ENCODE measurements around the gene SUGCT. TPM values are rescaled to one million over a fixed set of nuclear protein-coding genes. Genes with fewer than 3 reads are reported as not detected.

SUGCT gene
- 2.7 and 5.4 TPM in 2 replicates for total RNA-seq (2021)
- long read RNA-seq, partial matches to known transcripts = 0 of 12 reads
- long read RNA-seq, other reads (novel, unspliced or antisense) = 10 of 12 reads

DNA sequence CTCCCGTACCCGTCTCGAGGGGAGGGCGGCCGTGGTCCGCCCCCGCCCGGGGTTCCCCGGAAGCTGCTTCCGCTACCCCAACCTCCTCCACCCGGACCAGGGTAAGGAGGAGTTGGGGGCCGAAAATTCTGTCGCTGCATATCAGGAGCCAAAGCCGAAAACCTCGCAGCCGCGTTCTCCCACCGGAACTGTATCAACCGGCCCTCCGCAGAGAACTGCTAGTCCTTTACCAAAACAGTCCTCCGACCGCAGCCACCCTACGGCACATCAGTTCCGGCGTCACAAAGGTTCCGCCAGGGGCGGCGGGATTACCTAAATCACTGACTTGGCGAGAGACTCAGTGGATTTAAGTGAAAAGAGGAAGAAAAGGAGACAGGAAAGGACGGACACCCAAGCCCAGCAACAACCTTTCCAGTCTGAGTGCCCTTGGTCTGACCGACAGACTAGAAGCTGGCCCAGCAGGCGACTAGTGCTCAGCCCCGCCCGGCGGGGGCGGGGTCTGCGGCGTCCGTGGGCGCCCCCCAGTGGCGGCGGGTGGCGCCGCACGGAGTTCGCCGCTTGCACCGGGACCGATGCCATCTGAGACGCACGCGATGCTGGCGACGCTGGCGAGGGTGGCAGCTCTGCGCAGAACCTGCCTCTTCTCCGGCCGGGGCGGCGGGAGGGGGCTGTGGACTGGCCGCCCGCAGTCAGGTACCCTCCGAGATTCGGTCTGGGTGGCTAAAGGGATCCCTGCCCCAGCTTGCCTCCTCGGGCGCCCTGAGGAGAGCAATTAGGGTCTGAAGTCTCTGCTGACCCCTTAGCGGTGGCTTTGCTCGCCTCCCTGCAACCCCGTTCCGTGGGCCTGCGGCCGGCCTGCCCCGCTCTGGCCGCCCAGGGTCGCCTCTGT, at the start of gene SUGCT, which contains the start of gene MPLKIP:
SUGCT (plus strand) TSS at position 578 of the 889 bp plus-strand sequence.
MPLKIP (minus strand) TSS at position 195 of the 889 bp plus-strand sequence; CDS start at position 140, 55 bp downstream.
- Histone ChIP-seq H2BK12ac (ENCODE audit: insufficient read length, low read depth, low read length) (no peak within 1 kb of the TSS), H2BK15ac (ENCODE audit: low read depth, low read length) (no peak within 1 kb of the TSS), H3K79me1 (ENCODE audit: insufficient read depth, low read depth, low read length, poor library complexity, severe bottlenecking) (no peaks in the 10 kb centered on the region), H3K4me2 (ENCODE audit: insufficient read depth, insufficient read length, low read length) (peak within 1 kb of the TSS; percentile 65), H4K20me1 (ENCODE audit: control insufficient read depth, insufficient read depth, insufficient read length) (no peaks in the 10 kb centered on the region), H3K14ac (ENCODE audit: insufficient read depth, low read length) (peak within 1 kb of the TSS; percentile 75), H3K9me3 (ENCODE audit: control insufficient read depth, low read depth, low read length) (no peaks in the 10 kb centered on the region), H3K4me1 (ENCODE audit: insufficient read depth, low read length) (no peaks in the 10 kb centered on the region), H3K23me2 (ENCODE audit: insufficient read length, low read depth, low read length, poor library complexity, severe bottlenecking) (no peaks in the 10 kb centered on the region), H2AK5ac (ENCODE audit: insufficient read length, low read length) (no peak within 1 kb of the TSS), H3K27me3 (ENCODE audit: insufficient read depth, low read length) (no peaks in the 10 kb centered on the region; the same call in 1 of the 2 replicates), H3K56ac (ENCODE audit: insufficient read length, low read depth, low read length) (no peak within 1 kb of the TSS), H2BK5ac (ENCODE audit: insufficient read length, low read length) (no peak within 1 kb of the TSS), H4K8ac (replicated peaks; ENCODE audit: insufficient read length, low read depth, low read length) (no peak within 1 kb of the TSS), H3K18ac (ENCODE audit: insufficient read length, low read depth, low read length) (peak within 1 kb of the TSS; percentile 61), H3K4ac (ENCODE audit: low read depth, low read length) (no peak within 1 kb of the TSS), H2BK20ac (ENCODE audit: low read depth, low read length, poor library complexity, severe bottlenecking) (no peak within 1 kb of the TSS), H4K91ac (ENCODE audit: insufficient read length, low read depth, low read length) (no peak within 1 kb of the TSS), H3K79me2 (ENCODE audit: insufficient read depth, low read length) (peaks cover 7% of the 10 kb centered on the region; the same call in 1 of the 2 replicates), H3K27ac (ENCODE audit: insufficient read length, low read depth, low read length) (peak within 1 kb of the TSS; percentile 61), H3T11ph (ENCODE audit: low read length) (no peak within 1 kb of the TSS), H3K23ac (ENCODE audit: insufficient read length, low read depth, low read length) (no peak within 1 kb of the TSS), H4K5ac (ENCODE audit: insufficient read length, low read depth, low read length) (no peak within 1 kb of the TSS), H3K9ac (ENCODE audit: extremely low read depth, insufficient read length, low read length) (peak within 1 kb of the TSS; percentile 80), H2AFZ (ENCODE audit: low read length) (no peak within 1 kb of the TSS), H2BK120ac (ENCODE audit: low read depth, low read length, poor library complexity, severe bottlenecking) (no peak within 1 kb of the TSS)
- no CpG with 5 or more reads among the region's 75 CpGs for WGBS (ENCODE audit: extremely low coverage, insufficient read length, low lambda C conversion rate)
- Mint-ChIP-seq H3K4me1 (peaks cover 11 to 12% of the 10 kb centered on the region in 2 experiments), H3K9me3 (no peaks in the 10 kb centered on the region; a peak in 1 of 5 replicates), H3K4me3 (peak within 1 kb of the TSS; percentile 94 to 96), H3K27ac (peak within 1 kb of the TSS; percentile 96 to 100 (median 97)), H3K27me3 (ENCODE audit: low read depth) (peaks cover 16% of the 10 kb centered on the region), H3K36me3 (ENCODE audit: insufficient read depth in 1 of 3, low read depth in 3 of 3) (peaks cover 0 to 11% (median 2%) of the 10 kb centered on the region in 3 experiments; a peak in 3 of 7 replicates)
- DNase-seq = peak; percentile 86
- TF ChIP-seq, protein P1, sequence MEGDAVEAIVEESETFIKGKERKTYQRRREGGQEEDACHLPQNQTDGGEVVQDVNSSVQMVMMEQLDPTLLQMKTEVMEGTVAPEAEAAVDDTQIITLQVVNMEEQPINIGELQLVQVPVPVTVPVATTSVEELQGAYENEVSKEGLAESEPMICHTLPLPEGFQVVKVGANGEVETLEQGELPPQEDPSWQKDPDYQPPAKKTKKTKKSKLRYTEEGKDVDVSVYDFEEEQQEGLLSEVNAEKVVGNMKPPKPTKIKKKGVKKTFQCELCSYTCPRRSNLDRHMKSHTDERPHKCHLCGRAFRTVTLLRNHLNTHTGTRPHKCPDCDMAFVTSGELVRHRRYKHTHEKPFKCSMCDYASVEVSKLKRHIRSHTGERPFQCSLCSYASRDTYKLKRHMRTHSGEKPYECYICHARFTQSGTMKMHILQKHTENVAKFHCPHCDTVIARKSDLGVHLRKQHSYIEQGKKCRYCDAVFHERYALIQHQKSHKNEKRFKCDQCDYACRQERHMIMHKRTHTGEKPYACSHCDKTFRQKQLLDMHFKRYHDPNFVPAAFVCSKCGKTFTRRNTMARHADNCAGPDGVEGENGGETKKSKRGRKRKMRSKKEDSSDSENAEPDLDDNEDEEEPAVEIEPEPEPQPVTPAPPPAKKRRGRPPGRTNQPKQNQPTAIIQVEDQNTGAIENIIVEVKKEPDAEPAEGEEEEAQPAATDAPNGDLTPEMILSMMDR (conservative IDR thresholded peaks at IDR 0.05) = peak; percentile 99
